ENCODE measurements around the gene SEC14L1. TPM values are rescaled to one million over a fixed set of nuclear protein-coding genes. Genes with fewer than 3 reads are reported as not detected.

The SEC14L1 gene
- total RNA-seq, 2 donors from 2014 or later, result 48.2 to 54.0 TPM

- TF ChIP-seq CTCF (IDR thresholded peaks at IDR 0.05), result no peak
- no peak for DNase-seq (ENCODE audit: low spot score)
- peak overlapping the region; percentile 95 to 97 for H3K27ac ChIP-seq
- peak overlapping the region; percentile 77 to 98 for H3K4me3 ChIP-seq
- H3K36me3 ChIP-seq, result peaks cover 26% of the 10 kb centered on the region
- peaks cover 0 to 35% of the 10 kb centered on the region in 2 donors for H3K4me1 ChIP-seq
- peaks cover 0 to 6% of the 10 kb centered on the region in 2 donors for H3K9me3 ChIP-seq
- no peaks in the 10 kb centered on the region for H3K27me3 ChIP-seq
Measured at GRCh38 chr17:77141846-77142449, 1.2 kb downstream of the SEC14L1 start.

- Histone ChIP-seq H3K9me3 (no peaks in the 10 kb centered on the region), H3K27me3 (no peaks in the 10 kb centered on the region), H3K27ac (peak overlapping the region; percentile 95 to 97), H3K4me3 (peak overlapping the region; percentile 10 to 98), H3K4me1 (peaks cover 0 to 43% of the 10 kb centered on the region in 2 donors), H3K36me3 (peaks cover 29% of the 10 kb centered on the region)
- DNase-seq (ENCODE audit: low spot score), result no peak
- no peak for TF ChIP-seq CTCF (IDR thresholded peaks at IDR 0.05)
Measured at GRCh38 chr17:77142689-77143088, 1.9 kb downstream of the SEC14L1 start.

- DNase-seq (ENCODE audit: low spot score), result no peak
- TF ChIP-seq CTCF (IDR thresholded peaks at IDR 0.05), result no peak
- Histone ChIP-seq H3K27ac (peak overlapping the region; percentile 95 to 97), H3K36me3 (peaks cover 29% of the 10 kb centered on the region), H3K4me1 (peaks cover 0 to 49% of the 10 kb centered on the region in 2 donors), H3K4me3 (peak overlapping the region; percentile 16 to 98), H3K9me3 (no peaks in the 10 kb centered on the region), H3K27me3 (no peaks in the 10 kb centered on the region)
Measured at GRCh38 chr17:77143306-77143705, 2.5 kb downstream of the SEC14L1 start.

- Histone ChIP-seq H3K36me3 (peaks cover 29% of the 10 kb centered on the region), H3K27ac (peak overlapping the region; percentile 95 to 97), H3K4me3 (peak overlapping the region; percentile 16 to 98), H3K4me1 (peaks cover 0 to 58% of the 10 kb centered on the region in 2 donors), H3K27me3 (no peaks in the 10 kb centered on the region), H3K9me3 (no peaks in the 10 kb centered on the region)
- no peak for TF ChIP-seq CTCF (IDR thresholded peaks at IDR 0.05)
- DNase-seq (ENCODE audit: low spot score), result no peak
Measured at GRCh38 chr17:77144227-77144626, 3.5 kb downstream of the SEC14L1 start.

- Histone ChIP-seq H3K27me3 (no peaks in the 10 kb centered on the region), H3K36me3 (peaks cover 29% of the 10 kb centered on the region), H3K27ac (peak overlapping the region; percentile 95 to 97), H3K9me3 (no peaks in the 10 kb centered on the region), H3K4me1 (peaks cover 0 to 58% of the 10 kb centered on the region in 2 donors), H3K4me3 (peak overlapping the region in 1 of 2 donors; percentile 98)
- no peak for DNase-seq (ENCODE audit: low spot score)
- no peak for TF ChIP-seq CTCF (IDR thresholded peaks at IDR 0.05)
Measured at GRCh38 chr17:77145224-77145611, 4.4 kb downstream of the SEC14L1 start.

All from right atrium auricular region (tissue), 2 donors.